ENCODE data around the gene FGF14. TPM values are rescaled to one million over a fixed set of nuclear protein-coding genes. Genes with fewer than 3 reads are reported as not detected.

FGF14 gene
- polyA plus RNA-seq, 6 donors from 2014 or later = not detected

GRCh38 chr13:102394158-102395053 is 7.4 kb downstream of the FGF14 start:
- Mint-ChIP-seq H3K27me3 (peaks cover 22 to 43% (median 31%) of the 10 kb centered on the region in 3 donors), H3K9me3 (peaks cover 0 to 3% (median 0%) of the 10 kb centered on the region in 7 donors), H3K4me3 (peak overlapping the region; percentile 84 to 94 (median 90)), H3K36me3 (no peaks in the 10 kb centered on the region), H3K27ac (peak overlapping the region in 5 of 6 donors; percentile 47 to 91 (median 79)), H3K4me1 (peaks cover 1 to 17% (median 2%) of the 10 kb centered on the region in 3 donors)
- DNase-seq (peak; percentile 84), ATAC-seq (ENCODE audit: low read depth in 2 of 2) (peak; percentile 90 to 91)

- ATAC-seq (ENCODE audit: low read depth in 2 of 2) = no peak
- DNase-seq = no peak
- Mint-ChIP-seq H3K4me1 (peaks cover 0 to 15% (median 0%) of the 10 kb centered on the region in 3 donors), H3K27ac (peak overlapping the region in 4 of 6 donors; percentile 3 to 88 (median 21)), H3K36me3 (no peaks in the 10 kb centered on the region), H3K27me3 (peaks cover 20 to 42% (median 31%) of the 10 kb centered on the region in 3 donors), H3K9me3 (peaks cover 0 to 3% (median 0%) of the 10 kb centered on the region in 7 donors), H3K4me3 (peak overlapping the region in 5 of 8 donors; percentile 2 to 94 (median 90))
These were observed 9.2 kb downstream of the FGF14 start for GRCh38 chr13:102392481-102393209.

- H3K9me3 Mint-ChIP-seq = no peaks in the 10 kb centered on the region
- no peak overlapping the region for H3K4me3 Mint-ChIP-seq
- H3K27me3 Mint-ChIP-seq = peaks cover 12 to 27% (median 25%) of the 10 kb centered on the region in 3 donors
- DNase-seq = no peak
- H3K4me1 Mint-ChIP-seq = no peaks in the 10 kb centered on the region
- H3K36me3 Mint-ChIP-seq = no peaks in the 10 kb centered on the region
- ATAC-seq (ENCODE audit: low read depth in 2 of 2) = no peak
- H3K27ac Mint-ChIP-seq = no peak overlapping the region
These were observed 15.4 kb downstream of the FGF14 start for GRCh38 chr13:102386461-102386860.

GRCh38 chr13:102380012-102380411 is 21.8 kb downstream of the FGF14 start:
- H3K27ac Mint-ChIP-seq = no peak overlapping the region
- H3K36me3 Mint-ChIP-seq = no peaks in the 10 kb centered on the region
- H3K9me3 Mint-ChIP-seq = no peaks in the 10 kb centered on the region
- DNase-seq (no peak), ATAC-seq (ENCODE audit: low read depth in 2 of 2) (no peak)
- H3K4me1 Mint-ChIP-seq = no peaks in the 10 kb centered on the region
- H3K4me3 Mint-ChIP-seq = no peak overlapping the region
- H3K27me3 Mint-ChIP-seq = peaks cover 0 to 14% (median 0%) of the 10 kb centered on the region in 3 donors

GRCh38 chr13:102376318-102376717 is 25.5 kb downstream of the FGF14 start:
- H3K27me3 Mint-ChIP-seq = peaks cover under 1 to 4% (median 2%) of the 10 kb centered on the region in 3 donors

GRCh38 chr13:102374726-102375125 is 27.1 kb downstream of the FGF14 start:
- H3K4me3 Mint-ChIP-seq = no peak overlapping the region
- no peaks in the 10 kb centered on the region for H3K9me3 Mint-ChIP-seq
- H3K4me1 Mint-ChIP-seq = no peaks in the 10 kb centered on the region
- no peaks in the 10 kb centered on the region for H3K36me3 Mint-ChIP-seq
- H3K27me3 Mint-ChIP-seq = peaks cover 0 to 5% (median 3%) of the 10 kb centered on the region in 3 donors
- no peak for ATAC-seq (ENCODE audit: low read depth in 2 of 2)
- no peak overlapping the region for H3K27ac Mint-ChIP-seq
- DNase-seq = no peak

More at GRCh38 chr13:102376318-102376717, 25.5 kb downstream of the FGF14 start:
- H3K4me1 Mint-ChIP-seq = no peaks in the 10 kb centered on the region
- no peak overlapping the region for H3K4me3 Mint-ChIP-seq
- H3K9me3 Mint-ChIP-seq = no peaks in the 10 kb centered on the region
- no peak for ATAC-seq (ENCODE audit: low read depth in 2 of 2)
- no peak for DNase-seq
- no peaks in the 10 kb centered on the region for H3K36me3 Mint-ChIP-seq
- H3K27ac Mint-ChIP-seq = no peak overlapping the region

GRCh38 chr13:102374233-102374632 is 27.6 kb downstream of the FGF14 start:
- no peak for ATAC-seq (ENCODE audit: low read depth in 2 of 2)
- DNase-seq = no peak
- no peaks in the 10 kb centered on the region for H3K9me3 Mint-ChIP-seq
- H3K36me3 Mint-ChIP-seq = no peaks in the 10 kb centered on the region
- no peaks in the 10 kb centered on the region for H3K4me1 Mint-ChIP-seq
- no peak overlapping the region for H3K27ac Mint-ChIP-seq
- no peak overlapping the region for H3K4me3 Mint-ChIP-seq
- H3K27me3 Mint-ChIP-seq = peaks cover 0 to 5% (median 3%) of the 10 kb centered on the region in 3 donors

GRCh38 chr13:102373221-102373620 is 28.6 kb downstream of the FGF14 start:
- Mint-ChIP-seq H3K27me3 (peaks cover 0 to 5% (median 3%) of the 10 kb centered on the region in 3 donors), H3K27ac (no peak overlapping the region), H3K4me1 (no peaks in the 10 kb centered on the region), H3K4me3 (no peak overlapping the region), H3K9me3 (no peaks in the 10 kb centered on the region), H3K36me3 (no peaks in the 10 kb centered on the region)
- ATAC-seq (ENCODE audit: low read depth in 2 of 2) (no peak), DNase-seq (no peak)

GRCh38 chr13:102369302-102369701 is 32.5 kb downstream of the FGF14 start:
- Mint-ChIP-seq H3K27me3 (peaks cover 5 to 10% (median 9%) of the 10 kb centered on the region in 3 donors), H3K4me3 (no peak overlapping the region), H3K36me3 (no peaks in the 10 kb centered on the region), H3K27ac (no peak overlapping the region), H3K9me3 (no peaks in the 10 kb centered on the region), H3K4me1 (no peaks in the 10 kb centered on the region)
- no peak for ATAC-seq (ENCODE audit: low read depth in 2 of 2)
- DNase-seq = no peak

GRCh38 chr13:102367836-102368235 is 34.0 kb downstream of the FGF14 start:
- Mint-ChIP-seq H3K27me3 (peaks cover 5 to 10% (median 9%) of the 10 kb centered on the region in 3 donors), H3K4me1 (no peaks in the 10 kb centered on the region), H3K4me3 (no peak overlapping the region), H3K9me3 (no peaks in the 10 kb centered on the region), H3K27ac (no peak overlapping the region), H3K36me3 (no peaks in the 10 kb centered on the region)
- no peak for ATAC-seq (ENCODE audit: low read depth in 2 of 2)
- no peak for DNase-seq

GRCh38 chr13:102361113-102361512 is 40.7 kb downstream of the FGF14 start:
- Mint-ChIP-seq H3K27ac (no peak overlapping the region), H3K4me3 (no peak overlapping the region), H3K9me3 (no peaks in the 10 kb centered on the region), H3K4me1 (no peaks in the 10 kb centered on the region), H3K27me3 (peaks cover 8 to 13% (median 9%) of the 10 kb centered on the region in 3 donors), H3K36me3 (no peaks in the 10 kb centered on the region)
- ATAC-seq (ENCODE audit: low read depth in 2 of 2) = no peak
- DNase-seq = no peak

- H3K27me3 Mint-ChIP-seq = peaks cover 0 to 11% (median 6%) of the 10 kb centered on the region in 3 donors
- DNase-seq (no peak), ATAC-seq (ENCODE audit: low read depth in 2 of 2) (no peak)
- H3K4me3 Mint-ChIP-seq = no peak overlapping the region
- H3K9me3 Mint-ChIP-seq = no peaks in the 10 kb centered on the region
- no peak overlapping the region for H3K27ac Mint-ChIP-seq
- H3K4me1 Mint-ChIP-seq = no peaks in the 10 kb centered on the region
- no peaks in the 10 kb centered on the region for H3K36me3 Mint-ChIP-seq
These were observed 42.6 kb downstream of the FGF14 start for GRCh38 chr13:102359264-102359663.

GRCh38 chr13:102355251-102355650 is 46.6 kb downstream of the FGF14 start:
- peaks cover 6 to 15% (median 10%) of the 10 kb centered on the region in 3 donors for H3K27me3 Mint-ChIP-seq

More at GRCh38 chr13:102355251-102355650, 46.6 kb downstream of the FGF14 start:
- no peak overlapping the region for H3K27ac Mint-ChIP-seq
- no peaks in the 10 kb centered on the region for H3K36me3 Mint-ChIP-seq
- H3K9me3 Mint-ChIP-seq = peaks cover 0 to 3% (median 0%) of the 10 kb centered on the region in 7 donors
- no peaks in the 10 kb centered on the region for H3K4me1 Mint-ChIP-seq
- no peak overlapping the region for H3K4me3 Mint-ChIP-seq
- DNase-seq (no peak), ATAC-seq (ENCODE audit: low read depth in 2 of 2) (no peak)

All from naive B cell (primary cell).